ENCODE measurements around the gene CD300E.

- TF ChIP-seq CTCF (IDR thresholded peaks at IDR 0.05) (peak; percentile 56), EZH2 (IDR thresholded peaks at IDR 0.05; ENCODE audit: borderline replicate concordance, insufficient read depth, low read depth, low read length, poor library complexity, severe bottlenecking) (no peak)
Measured at GRCh38 chr17:74646231-74646630, 22.7 kb upstream of the CD300E start.

Measured in B cell (primary cell).